GM19324 (cell line): ENCODE measurements around the gene CLDN5.
"Not testable (repeated sequence)": the region's sequence is repeated elsewhere in the genome, so short reads cannot be mapped to it uniquely, and the experiment has no call there.

Experiments used
- ATAC-seq: cut with Tn5 transposase; IDR thresholded peaks from one replicate; pipeline ENCODE4 v1.9.1; 2021; ENCODE audit warnings: mild to moderate bottlenecking, moderate library complexity; ENCODE audit not compliant: unreplicated experiment, low FRiP score

CLDN5 gene

GRCh38 chr22:19548964-19549363 is 24.8 kb upstream of the CLDN5 start:
- no peak for ATAC-seq

- not testable (repeated sequence) for ATAC-seq
Measured at GRCh38 chr22:19548427-19548826, 24.2 kb upstream of the CLDN5 start.

- no peak for ATAC-seq
Measured at GRCh38 chr22:19547620-19548019, 23.4 kb upstream of the CLDN5 start.

- ATAC-seq = no peak
Measured at GRCh38 chr22:19546680-19547079, 22.5 kb upstream of the CLDN5 start.

- no peak for ATAC-seq
Measured at GRCh38 chr22:19545935-19546207, 21.7 kb upstream of the CLDN5 start.

- ATAC-seq = no peak
Measured at GRCh38 chr22:19543970-19544708, 19.9 kb upstream of the CLDN5 start.

GRCh38 chr22:19540394-19540793 is 16.2 kb upstream of the CLDN5 start:
- no peak for ATAC-seq

GRCh38 chr22:19537941-19538488 is 13.8 kb upstream of the CLDN5 start:
- ATAC-seq = no peak

GRCh38 chr22:19536564-19536963 is 12.4 kb upstream of the CLDN5 start:
- no peak for ATAC-seq

- ATAC-seq = no peak
Measured at GRCh38 chr22:19535001-19535400, 10.8 kb upstream of the CLDN5 start.

GRCh38 chr22:19533857-19534256 is 9.6 kb upstream of the CLDN5 start:
- no peak for ATAC-seq

GRCh38 chr22:19533049-19533626 is 8.9 kb upstream of the CLDN5 start:
- no peak for ATAC-seq

- not testable (repeated sequence) for ATAC-seq
Measured at GRCh38 chr22:19531327-19531726, 7.1 kb upstream of the CLDN5 start.

GRCh38 chr22:19530751-19531150 is 6.5 kb upstream of the CLDN5 start:
- ATAC-seq = no peak

- no peak for ATAC-seq
Measured at GRCh38 chr22:19529811-19530210, 5.6 kb upstream of the CLDN5 start.

GRCh38 chr22:19527861-19528417 is 3.7 kb upstream of the CLDN5 start:
- ATAC-seq = no peak

GRCh38 chr22:19527321-19527721 is 3.1 kb upstream of the CLDN5 start:
- no peak for ATAC-seq

- no peak for ATAC-seq
Measured at GRCh38 chr22:19526702-19527111, 2.5 kb upstream of the CLDN5 start.

GRCh38 chr22:19526076-19526701 is 2.0 kb upstream of the CLDN5 start:
- no peak for ATAC-seq

GRCh38 chr22:19525666-19526065 is 1.5 kb upstream of the CLDN5 start:
- no peak for ATAC-seq

GRCh38 chr22:19525116-19525660 is 978 bp upstream of the CLDN5 start:
- ATAC-seq = no peak
